HCT116 (cell line): ENCODE measurements around the gene OR9I1. TPM values are rescaled to one million over a fixed set of nuclear protein-coding genes. Genes with fewer than 3 reads are reported as not detected.

Experiments used
- ATAC-seq: fragments of 200-7000 bp; cut with Tn5 transposase; 2 replicates; pipeline ENCODE4 v1.9.1; 2020; ENCODE audit warnings: mild to moderate bottlenecking, moderate library complexity
- BruUV-seq: library from RNA; stranded (reverse); fragments of 400-500 nt; replicated peaks from 2 replicates; lab custom pipeline; 2021; lab: Mats Ljungman, UMichigan
- CTCF ChIA-PET: fragments of 300-600 bp; sonication (Branson Sonifier 250); formaldehyde crosslinking; loops from one replicate; lab custom pipeline; 2021; ENCODE audit warnings: antibody characterized with exemption; lab: Charles Lee
- POLR2A ChIA-PET: fragments of 300-600, 350-600 bp; sonication (Branson Sonifier 250); formaldehyde crosslinking; loops from one replicate; lab custom pipeline; 2021; ENCODE audit warnings: antibody characterized with exemption; lab: Charles Lee
- RAD21 ChIA-PET, 2 experiments: fragments of 300-600 bp; sonication (Branson Sonifier 250); formaldehyde crosslinking; loops; one replicate each; lab custom pipeline; 2023; ENCODE audit warnings: low total read pairs in 2 of 2; ENCODE audit not compliant: uncharacterized antibody in 2 of 2, unreplicated experiment in 2 of 2, low non-redundant PET in 1 of 2; lab: Charles Lee
- DNase-seq: peaks from one replicate; pipeline ENCODE4 v3.0.0-alpha.2; 2010; ENCODE audit warnings: low read depth, low spot score
- H2AFZ ChIP-seq: fragments of 200-600 bp; shearing (Covaris generic), sonication (generic); 2 replicates; pipeline ENCODE4 v1.6.1; 2017; ENCODE audit warnings: low read depth, mixed run types, mixed read lengths, antibody characterized with exemption, low read length; ENCODE audit not compliant: poor library complexity, severe bottlenecking
- H3K27ac ChIP-seq: 2 replicates; pipeline ENCODE4 v1.5.1; 2012; ENCODE audit warnings: low read depth, low read length
- H3K27me3 ChIP-seq: fragments of 200-600 bp; sonication (generic); 2 replicates; pipeline ENCODE4 v1.6.1; 2016; ENCODE audit warnings: mixed run types, low read length, mixed read lengths; ENCODE audit not compliant: insufficient read depth
- H3K36me3 ChIP-seq, 2 experiments: fragments of 200-500 bp in 1 of 2; fragments of 200-600 bp in 1 of 2; sonication (Bioruptor generic) in 1 of 2; sonication (generic) in 1 of 2; 2 replicates each; pipeline versions ENCODE4 v1.5.1 to v1.6.1; 2014 to 2016; ENCODE audit warnings: low read length in 2 of 2, inconsistent platforms in 1 of 2, mixed read lengths in 1 of 2, mixed run types in 1 of 2; ENCODE audit not compliant: insufficient read depth in 2 of 2, control insufficient read depth in 1 of 2
- H3K4me1 ChIP-seq, 2 experiments: fragments of 200-600 bp in 1 of 2; sonication (generic) in 1 of 2; 2 replicates each; pipeline versions ENCODE4 v1.5.1 to v1.6.1; 2012 to 2017; ENCODE audit warnings: low read length in 2 of 2, inconsistent platforms in 1 of 2, mild to moderate bottlenecking in 1 of 2, mixed read lengths in 1 of 2, mixed run types in 1 of 2, moderate library complexity in 1 of 2; ENCODE audit not compliant: insufficient read depth in 2 of 2, control insufficient read depth in 1 of 2
- H3K4me2 ChIP-seq: fragments of 200-600 bp; sonication (generic); 2 replicates; pipeline ENCODE4 v1.6.1; 2017; ENCODE audit warnings: mixed run types, low read length, mixed read lengths
- H3K4me3 ChIP-seq, 2 experiments: fragments of 200-600 bp in 1 of 2; sonication (generic) in 1 of 2; replicated peaks in 1 of 2; 2 replicates each; pipeline ENCODE4 v1.5.1; 2011 to 2016; ENCODE audit warnings: low read length in 2 of 2, control low read depth in 1 of 2, low read depth in 1 of 2, mild to moderate bottlenecking in 1 of 2, mixed read lengths in 1 of 2, mixed run types in 1 of 2
- H3K79me2 ChIP-seq: fragments of 200-600 bp; sonication (generic); 2 replicates; pipeline ENCODE4 v1.6.1; 2017; ENCODE audit warnings: mild to moderate bottlenecking, mixed run types, low read length, moderate library complexity, mixed read lengths; ENCODE audit not compliant: insufficient read depth
- H3K9ac ChIP-seq: fragments of 200-600 bp; sonication (generic); 2 replicates; pipeline ENCODE4 v1.6.1; 2016; ENCODE audit warnings: low read length, mixed read lengths
- H3K9me2 ChIP-seq: fragments of 200-600 bp; sonication (generic), shearing (Covaris generic); 2 replicates; pipeline ENCODE4 v1.6.1; 2017; ENCODE audit warnings: mixed run types, mild to moderate bottlenecking, moderate library complexity; ENCODE audit not compliant: insufficient read depth
- H3K9me3 ChIP-seq, 2 experiments: fragments of 200-500 bp in 1 of 2; fragments of 200-600 bp in 1 of 2; sonication (Bioruptor generic) in 1 of 2; sonication (generic) in 1 of 2; 2 replicates each; pipeline ENCODE4 v1.6.1; 2014 to 2017; ENCODE audit warnings: low read length in 2 of 2, mixed read lengths in 2 of 2, inconsistent platforms in 1 of 2, low read depth in 1 of 2, mild to moderate bottlenecking in 1 of 2, mixed run types in 1 of 2, moderate library complexity in 1 of 2; ENCODE audit not compliant: control insufficient read depth in 1 of 2, insufficient read depth in 1 of 2
- H4K20me1 ChIP-seq: fragments of 200-600 bp; sonication (generic), shearing (Covaris generic); 2 replicates; pipeline ENCODE4 v1.6.1; 2017; ENCODE audit warnings: mixed run types, mild to moderate bottlenecking, moderate library complexity; ENCODE audit not compliant: insufficient read depth
- CBX3 ChIP-seq: IDR thresholded peaks from 2 replicates; pipeline ENCODE4 v1.6.1; 2012; ENCODE audit warnings: low read depth
- EGR1 ChIP-seq: IDR thresholded peaks from 2 replicates; pipeline ENCODE4 v1.6.1; 2012; ENCODE audit warnings: low read depth
- ELF1 ChIP-seq: IDR thresholded peaks from 2 replicates; pipeline ENCODE4 v1.6.1; 2012; ENCODE audit warnings: low read depth, borderline replicate concordance
- EZH2phosphoT487 ChIP-seq: fragments of 200-600 bp; IDR thresholded peaks from 2 replicates; pipeline ENCODE4 v1.6.1; 2018; ENCODE audit warnings: antibody characterized with exemption, borderline replicate concordance
- FOSL1 ChIP-seq: IDR thresholded peaks from 2 replicates; pipeline ENCODE4 v1.6.1; 2012; ENCODE audit warnings: low read depth
- JUND ChIP-seq: IDR thresholded peaks from 2 replicates; pipeline ENCODE4 v1.6.1; 2012
- POLR2A ChIP-seq: IDR thresholded peaks from 2 replicates; pipeline ENCODE4 v1.7.0; 2011; ENCODE audit warnings: borderline replicate concordance; ENCODE audit not compliant: insufficient read depth, insufficient read length; ENCODE audit errors: extremely low read depth
- POLR2AphosphoS5 ChIP-seq: IDR thresholded peaks from 2 replicates; pipeline ENCODE4 v1.6.1; 2011; ENCODE audit warnings: mild to moderate bottlenecking, low read depth, low read length, moderate library complexity
- RAD21 ChIP-seq: IDR thresholded peaks from 2 replicates; pipeline ENCODE4 v1.6.1; 2012; ENCODE audit warnings: low read depth, mild to moderate bottlenecking
- SIN3A ChIP-seq: IDR thresholded peaks from 2 replicates; pipeline ENCODE4 v1.6.1; 2012; ENCODE audit warnings: low read depth
- SP1 ChIP-seq: IDR thresholded peaks from 2 replicates; pipeline ENCODE4 v1.6.1; 2012; ENCODE audit warnings: low read depth
- TCF7L2 ChIP-seq: IDR thresholded peaks from 2 replicates; pipeline ENCODE4 v1.7.0; 2011; ENCODE audit warnings: borderline replicate concordance, inconsistent platforms; ENCODE audit not compliant: insufficient read depth, insufficient read length; ENCODE audit errors: extremely low read depth
- YY1 ChIP-seq: IDR thresholded peaks from 2 replicates; pipeline ENCODE4 v1.6.1; 2011; ENCODE audit warnings: low read length, low read depth, moderate library complexity, mild to moderate bottlenecking; ENCODE audit not compliant: insufficient replicate concordance; ENCODE audit errors: extremely low read depth
- ZFX ChIP-seq: fragments of 450-650 bp; IDR thresholded peaks from 2 replicates; pipeline ENCODE4 v1.6.1; 2017
- ZNF274 ChIP-seq: fragments of 200-500 bp; sonication (Bioruptor generic); IDR thresholded peaks from 2 replicates; pipeline ENCODE4 v1.6.1; 2014; ENCODE audit warnings: mild to moderate bottlenecking, low read depth, low read length, inconsistent platforms
- intact Hi-C: fragments of 100-400 bp; cut with micrococcal nuclease; formaldehyde crosslinking; loops from 2 replicates; pipeline ENCODE4 v1.10.0; 2022
- total RNA-seq: library from RNA; stranded (reverse); gene quantifications from one replicate; pipeline ENCODE4 v1.2.1, GENCODE V29; 2021; ENCODE audit not compliant: unreplicated experiment
- TF ChIP-seq, protein P1 (sequence below): IDR thresholded peaks from 2 replicates; pipeline ENCODE4 v1.6.1; 2012; ENCODE audit warnings: low read depth

OR9I1 gene
- total RNA-seq, 1 experiment from 2014 or later: not detected

DNA sequence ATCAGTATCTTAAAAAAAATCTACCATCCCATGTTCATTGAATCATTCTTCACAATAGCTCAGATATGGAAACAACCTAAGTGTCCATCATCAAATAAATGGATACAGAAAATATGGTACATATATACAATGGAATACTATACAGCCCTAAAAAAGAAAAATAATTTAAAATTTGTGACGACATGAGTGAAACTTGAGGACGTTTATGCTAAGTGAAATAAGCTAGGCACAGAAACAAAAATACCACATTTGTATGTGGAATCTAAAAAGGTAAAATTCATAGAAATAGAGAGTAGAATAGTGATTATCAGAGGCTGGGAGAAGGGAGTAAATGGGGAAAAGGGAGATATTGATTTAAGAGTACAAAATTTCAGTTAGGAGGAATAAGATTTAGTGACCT lies 38.8 kb downstream of the OR9I1 start:
- no peaks in the 10 kb centered on the region for H3K4me1 ChIP-seq
- TF ChIP-seq ZFX: no peak
- no peak for TF ChIP-seq SIN3A
- no peak for TF ChIP-seq EGR1
- H4K20me1 ChIP-seq: no peaks in the 10 kb centered on the region
- ChIA-PET CTCF (no interaction called here), RAD21 (no interaction called here), POLR2A (no interaction called here)
- H3K36me3 ChIP-seq: no peaks in the 10 kb centered on the region
- H3K27me3 ChIP-seq: no peaks in the 10 kb centered on the region; the same call in 1 of the 2 replicates
- H3K79me2 ChIP-seq: no peaks in the 10 kb centered on the region
- H3K9me2 ChIP-seq: no peaks in the 10 kb centered on the region
- H3K9me3 ChIP-seq: no peaks in the 10 kb centered on the region
- H3K9ac ChIP-seq: no peak overlapping the region
- BruUV-seq: no TSS peak
- H3K4me2 ChIP-seq: no peak overlapping the region
- DNase-seq (no peak), ATAC-seq (no peak)
- H3K27ac ChIP-seq: no peak overlapping the region
- H3K4me3 ChIP-seq: no peak overlapping the region
- H2AFZ ChIP-seq: no peak overlapping the region
- intact Hi-C loops: no loop called here

DNA sequence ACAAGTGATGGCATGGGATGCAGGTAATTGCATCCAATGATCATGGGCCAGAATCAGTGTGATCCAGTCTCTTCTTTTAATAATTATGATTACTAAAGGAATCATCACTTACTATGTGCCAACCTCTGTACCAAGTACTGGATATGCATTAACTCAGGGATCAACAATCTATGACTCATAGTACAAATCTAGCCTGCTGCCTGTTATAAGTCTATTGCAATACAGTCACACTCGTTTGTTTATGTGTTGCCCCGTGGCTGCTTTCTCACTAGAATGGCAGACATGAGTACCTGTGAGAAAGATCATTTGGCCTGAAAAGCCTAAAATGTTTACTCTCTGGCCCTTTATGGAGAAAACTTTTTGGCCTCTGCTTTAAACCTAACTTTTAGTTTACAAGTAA lies 49.5 kb downstream of the OR9I1 start:
- no peaks in the 10 kb centered on the region for H3K79me2 ChIP-seq
- TF ChIP-seq CBX3: no peak
- TF ChIP-seq, protein P1, sequence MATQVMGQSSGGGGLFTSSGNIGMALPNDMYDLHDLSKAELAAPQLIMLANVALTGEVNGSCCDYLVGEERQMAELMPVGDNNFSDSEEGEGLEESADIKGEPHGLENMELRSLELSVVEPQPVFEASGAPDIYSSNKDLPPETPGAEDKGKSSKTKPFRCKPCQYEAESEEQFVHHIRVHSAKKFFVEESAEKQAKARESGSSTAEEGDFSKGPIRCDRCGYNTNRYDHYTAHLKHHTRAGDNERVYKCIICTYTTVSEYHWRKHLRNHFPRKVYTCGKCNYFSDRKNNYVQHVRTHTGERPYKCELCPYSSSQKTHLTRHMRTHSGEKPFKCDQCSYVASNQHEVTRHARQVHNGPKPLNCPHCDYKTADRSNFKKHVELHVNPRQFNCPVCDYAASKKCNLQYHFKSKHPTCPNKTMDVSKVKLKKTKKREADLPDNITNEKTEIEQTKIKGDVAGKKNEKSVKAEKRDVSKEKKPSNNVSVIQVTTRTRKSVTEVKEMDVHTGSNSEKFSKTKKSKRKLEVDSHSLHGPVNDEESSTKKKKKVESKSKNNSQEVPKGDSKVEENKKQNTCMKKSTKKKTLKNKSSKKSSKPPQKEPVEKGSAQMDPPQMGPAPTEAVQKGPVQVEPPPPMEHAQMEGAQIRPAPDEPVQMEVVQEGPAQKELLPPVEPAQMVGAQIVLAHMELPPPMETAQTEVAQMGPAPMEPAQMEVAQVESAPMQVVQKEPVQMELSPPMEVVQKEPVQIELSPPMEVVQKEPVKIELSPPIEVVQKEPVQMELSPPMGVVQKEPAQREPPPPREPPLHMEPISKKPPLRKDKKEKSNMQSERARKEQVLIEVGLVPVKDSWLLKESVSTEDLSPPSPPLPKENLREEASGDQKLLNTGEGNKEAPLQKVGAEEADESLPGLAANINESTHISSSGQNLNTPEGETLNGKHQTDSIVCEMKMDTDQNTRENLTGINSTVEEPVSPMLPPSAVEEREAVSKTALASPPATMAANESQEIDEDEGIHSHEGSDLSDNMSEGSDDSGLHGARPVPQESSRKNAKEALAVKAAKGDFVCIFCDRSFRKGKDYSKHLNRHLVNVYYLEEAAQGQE: no peak
- TF ChIP-seq TCF7L2: no peak
- no peak for TF ChIP-seq ZNF274
- TF ChIP-seq EZH2phosphoT487: no peak
- no peak for TF ChIP-seq SIN3A
- TF ChIP-seq ZFX: no peak
- TF ChIP-seq ELF1: no peak
- no peak for TF ChIP-seq FOSL1
- TF ChIP-seq YY1: no peak
- no peak for TF ChIP-seq POLR2AphosphoS5
- TF ChIP-seq POLR2A: no peak
- TF ChIP-seq RAD21: no peak
- TF ChIP-seq EGR1: no peak
- no peak for TF ChIP-seq SP1
- TF ChIP-seq JUND: no peak
- H2AFZ ChIP-seq: no peak overlapping the region
- no TSS peak for BruUV-seq
- no peaks in the 10 kb centered on the region for H3K9me3 ChIP-seq
- ATAC-seq (no peak), DNase-seq (no peak)
- RAD21 ChIA-PET: no interaction called here
- H3K27me3 ChIP-seq: peaks cover 19% of the 10 kb centered on the region; the same call in 1 of the 2 replicates
- intact Hi-C loops: no loop called here
- CTCF ChIA-PET: no interaction called here
- no peak overlapping the region for H3K9ac ChIP-seq
- H3K4me2 ChIP-seq: no peak overlapping the region
- H3K36me3 ChIP-seq: no peaks in the 10 kb centered on the region
- no peaks in the 10 kb centered on the region for H3K9me2 ChIP-seq
- no peaks in the 10 kb centered on the region for H4K20me1 ChIP-seq
- H3K4me1 ChIP-seq: no peaks in the 10 kb centered on the region
- no peak overlapping the region for H3K4me3 ChIP-seq
- POLR2A ChIA-PET: no interaction called here
- H3K27ac ChIP-seq: no peak overlapping the region
